HCT116 (cell line): Measurements from ENCODE around the gene LRRIQ4. TPM values are rescaled to one million over a fixed set of nuclear protein-coding genes. Genes with fewer than 3 reads are reported as not detected.

Experiments used
- ATAC-seq: fragments of 200-7000 bp; cut with Tn5 transposase; 2 replicates; pipeline ENCODE4 v1.9.1; 2020; ENCODE audit warnings: mild to moderate bottlenecking, moderate library complexity
- BruUV-seq: library from RNA; stranded (reverse); fragments of 400-500 nt; replicated peaks from 2 replicates; lab custom pipeline; 2021; lab: Mats Ljungman, UMichigan
- CTCF ChIA-PET: fragments of 300-600 bp; sonication (Branson Sonifier 250); formaldehyde crosslinking; loops from one replicate; lab custom pipeline; 2021; ENCODE audit warnings: antibody characterized with exemption; lab: Charles Lee
- POLR2A ChIA-PET: fragments of 300-600, 350-600 bp; sonication (Branson Sonifier 250); formaldehyde crosslinking; loops from one replicate; lab custom pipeline; 2021; ENCODE audit warnings: antibody characterized with exemption; lab: Charles Lee
- RAD21 ChIA-PET, 2 experiments: fragments of 300-600 bp; sonication (Branson Sonifier 250); formaldehyde crosslinking; loops; one replicate each; lab custom pipeline; 2023; ENCODE audit warnings: low total read pairs in 2 of 2; ENCODE audit not compliant: uncharacterized antibody in 2 of 2, unreplicated experiment in 2 of 2, low non-redundant PET in 1 of 2; lab: Charles Lee
- DNase-seq: peaks from one replicate; pipeline ENCODE4 v3.0.0-alpha.2; 2010; ENCODE audit warnings: low read depth, low spot score
- H2AFZ ChIP-seq: fragments of 200-600 bp; shearing (Covaris generic), sonication (generic); 2 replicates; pipeline ENCODE4 v1.6.1; 2017; ENCODE audit warnings: low read depth, mixed run types, mixed read lengths, antibody characterized with exemption, low read length; ENCODE audit not compliant: poor library complexity, severe bottlenecking
- H3K27ac ChIP-seq: 2 replicates; pipeline ENCODE4 v1.5.1; 2012; ENCODE audit warnings: low read depth, low read length
- H3K27me3 ChIP-seq: fragments of 200-600 bp; sonication (generic); 2 replicates; pipeline ENCODE4 v1.6.1; 2016; ENCODE audit warnings: mixed run types, low read length, mixed read lengths; ENCODE audit not compliant: insufficient read depth
- H3K36me3 ChIP-seq, 2 experiments: fragments of 200-500 bp in 1 of 2; fragments of 200-600 bp in 1 of 2; sonication (Bioruptor generic) in 1 of 2; sonication (generic) in 1 of 2; 2 replicates each; pipeline versions ENCODE4 v1.5.1 to v1.6.1; 2014 to 2016; ENCODE audit warnings: low read length in 2 of 2, inconsistent platforms in 1 of 2, mixed read lengths in 1 of 2, mixed run types in 1 of 2; ENCODE audit not compliant: insufficient read depth in 2 of 2, control insufficient read depth in 1 of 2
- H3K4me1 ChIP-seq, 2 experiments: fragments of 200-600 bp in 1 of 2; sonication (generic) in 1 of 2; 2 replicates each; pipeline versions ENCODE4 v1.5.1 to v1.6.1; 2012 to 2017; ENCODE audit warnings: low read length in 2 of 2, inconsistent platforms in 1 of 2, mild to moderate bottlenecking in 1 of 2, mixed read lengths in 1 of 2, mixed run types in 1 of 2, moderate library complexity in 1 of 2; ENCODE audit not compliant: insufficient read depth in 2 of 2, control insufficient read depth in 1 of 2
- H3K4me2 ChIP-seq: fragments of 200-600 bp; sonication (generic); 2 replicates; pipeline ENCODE4 v1.6.1; 2017; ENCODE audit warnings: mixed run types, low read length, mixed read lengths
- H3K4me3 ChIP-seq, 2 experiments: fragments of 200-600 bp in 1 of 2; sonication (generic) in 1 of 2; replicated peaks in 1 of 2; 2 replicates each; pipeline ENCODE4 v1.5.1; 2011 to 2016; ENCODE audit warnings: low read length in 2 of 2, control low read depth in 1 of 2, low read depth in 1 of 2, mild to moderate bottlenecking in 1 of 2, mixed read lengths in 1 of 2, mixed run types in 1 of 2
- H3K79me2 ChIP-seq: fragments of 200-600 bp; sonication (generic); 2 replicates; pipeline ENCODE4 v1.6.1; 2017; ENCODE audit warnings: mild to moderate bottlenecking, mixed run types, low read length, moderate library complexity, mixed read lengths; ENCODE audit not compliant: insufficient read depth
- H3K9ac ChIP-seq: fragments of 200-600 bp; sonication (generic); 2 replicates; pipeline ENCODE4 v1.6.1; 2016; ENCODE audit warnings: low read length, mixed read lengths
- H3K9me2 ChIP-seq: fragments of 200-600 bp; sonication (generic), shearing (Covaris generic); 2 replicates; pipeline ENCODE4 v1.6.1; 2017; ENCODE audit warnings: mixed run types, mild to moderate bottlenecking, moderate library complexity; ENCODE audit not compliant: insufficient read depth
- H3K9me3 ChIP-seq, 2 experiments: fragments of 200-500 bp in 1 of 2; fragments of 200-600 bp in 1 of 2; sonication (Bioruptor generic) in 1 of 2; sonication (generic) in 1 of 2; 2 replicates each; pipeline ENCODE4 v1.6.1; 2014 to 2017; ENCODE audit warnings: low read length in 2 of 2, mixed read lengths in 2 of 2, inconsistent platforms in 1 of 2, low read depth in 1 of 2, mild to moderate bottlenecking in 1 of 2, mixed run types in 1 of 2, moderate library complexity in 1 of 2; ENCODE audit not compliant: control insufficient read depth in 1 of 2, insufficient read depth in 1 of 2
- H4K20me1 ChIP-seq: fragments of 200-600 bp; sonication (generic), shearing (Covaris generic); 2 replicates; pipeline ENCODE4 v1.6.1; 2017; ENCODE audit warnings: mixed run types, mild to moderate bottlenecking, moderate library complexity; ENCODE audit not compliant: insufficient read depth
- CBX3 ChIP-seq: IDR thresholded peaks from 2 replicates; pipeline ENCODE4 v1.6.1; 2012; ENCODE audit warnings: low read depth
- ELF1 ChIP-seq: IDR thresholded peaks from 2 replicates; pipeline ENCODE4 v1.6.1; 2012; ENCODE audit warnings: low read depth, borderline replicate concordance
- JUND ChIP-seq: IDR thresholded peaks from 2 replicates; pipeline ENCODE4 v1.6.1; 2012
- POLR2AphosphoS5 ChIP-seq: IDR thresholded peaks from 2 replicates; pipeline ENCODE4 v1.6.1; 2011; ENCODE audit warnings: mild to moderate bottlenecking, low read depth, low read length, moderate library complexity
- REST ChIP-seq: IDR thresholded peaks from 2 replicates; pipeline ENCODE4 v1.6.1; 2012; ENCODE audit warnings: low read depth
- SIN3A ChIP-seq: IDR thresholded peaks from 2 replicates; pipeline ENCODE4 v1.6.1; 2012; ENCODE audit warnings: low read depth
- SRF ChIP-seq: IDR thresholded peaks from 2 replicates; pipeline ENCODE4 v1.6.1; 2012; ENCODE audit warnings: low read depth
- TCF7L2 ChIP-seq: IDR thresholded peaks from 2 replicates; pipeline ENCODE4 v1.7.0; 2011; ENCODE audit warnings: borderline replicate concordance, inconsistent platforms; ENCODE audit not compliant: insufficient read depth, insufficient read length; ENCODE audit errors: extremely low read depth
- ZNF274 ChIP-seq: fragments of 200-500 bp; sonication (Bioruptor generic); IDR thresholded peaks from 2 replicates; pipeline ENCODE4 v1.6.1; 2014; ENCODE audit warnings: mild to moderate bottlenecking, low read depth, low read length, inconsistent platforms
- intact Hi-C: fragments of 100-400 bp; cut with micrococcal nuclease; formaldehyde crosslinking; loops from 2 replicates; pipeline ENCODE4 v1.10.0; 2022
- total RNA-seq: library from RNA; stranded (reverse); gene quantifications from one replicate; pipeline ENCODE4 v1.2.1, GENCODE V29; 2021; ENCODE audit not compliant: unreplicated experiment
- TF ChIP-seq, protein P1 (sequence below): IDR thresholded peaks from 2 replicates; pipeline ENCODE4 v1.6.1; 2012

LRRIQ4 gene
- total RNA-seq, 1 experiment from 2014 or later: not detected

- ATAC-seq: no peak
- CTCF ChIA-PET: interaction anchor here (0.8 to 1.4 kb wide), 2 partner anchors 20 to 98 kb away, joined by 3 read pairs; no protein-coding TSS in a partner anchor
- DNase-seq: no peak
Measured at GRCh38 chr3:169861871-169862270, 49.2 kb downstream of the LRRIQ4 start.

More at GRCh38 chr3:169861871-169862270, 49.2 kb downstream of the LRRIQ4 start:
- Histone ChIP-seq H3K4me1 (peaks cover 4 to 5% of the 10 kb centered on the region in 2 experiments; a peak in 3 of 4 replicates), H3K79me2 (no peaks in the 10 kb centered on the region), H4K20me1 (no peaks in the 10 kb centered on the region), H3K9me3 (no peaks in the 10 kb centered on the region), H3K27ac (no peak overlapping the region), H3K9ac (no peak overlapping the region), H3K27me3 (no peaks in the 10 kb centered on the region), H2AFZ (no peak overlapping the region)
- no TSS peak for BruUV-seq
- intact Hi-C loops: loop anchor here (2.0 to 10.0 kb wide), 3 partner anchors 175 to 553 kb away; partner anchors contain the start of genes CLDN11 and GPR160
- RAD21 ChIA-PET: no interaction called here
- TF ChIP-seq SIN3A (no peak), JUND (no peak), SRF (no peak), ELF1 (no peak), ZNF274 (no peak), TCF7L2 (no peak), REST (no peak), POLR2AphosphoS5 (no peak), CBX3 (no peak)
- TF ChIP-seq, protein P1, sequence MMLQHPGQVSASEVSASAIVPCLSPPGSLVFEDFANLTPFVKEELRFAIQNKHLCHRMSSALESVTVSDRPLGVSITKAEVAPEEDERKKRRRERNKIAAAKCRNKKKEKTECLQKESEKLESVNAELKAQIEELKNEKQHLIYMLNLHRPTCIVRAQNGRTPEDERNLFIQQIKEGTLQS: no peak
- TF ChIP-seq, all 23 proteins: peak for 0
- H3K9me2 ChIP-seq: no peaks in the 10 kb centered on the region
- POLR2A ChIA-PET: no interaction called here
- no peak overlapping the region for H3K4me2 ChIP-seq
- no peaks in the 10 kb centered on the region for H3K36me3 ChIP-seq
- no peak overlapping the region for H3K4me3 ChIP-seq
